T-helper 17 cell (primary cell): ENCODE results near the gene TOMM22. TPM values are rescaled to one million over a fixed set of nuclear protein-coding genes. Genes with fewer than 3 reads are reported as not detected.

ENCODE experiments used
- ATAC-seq: fragments of 150-1000 bp; cut with Tn5 transposase; 2 replicates; pipeline ENCODE4 v1.10.0; 2021; ENCODE audit warnings: mild to moderate bottlenecking, moderate library complexity
- DNase-seq, 3 donors: peaks; one replicate each; pipeline versions ENCODE4 v3.0.0 to v3.0.0-alpha.2; 2020 to 2021
- H3K9me3 ChIP-seq: one replicate; pipeline ENCODE4 v1.7.0; 2013; ENCODE audit warnings: low read length, mild to moderate bottlenecking; ENCODE audit not compliant: control insufficient read depth, poor library complexity, severe bottlenecking
- H3K27ac Mint-ChIP-seq: one replicate; pipeline ENCODE4 v1.8.0; 2022; ENCODE audit warnings: mild to moderate bottlenecking, moderate library complexity, mixed read lengths
- H3K27me3 Mint-ChIP-seq: one replicate; pipeline ENCODE4 v1.8.0; 2022; ENCODE audit warnings: mixed read lengths
- H3K36me3 Mint-ChIP-seq: one replicate; pipeline ENCODE4 v1.8.0; 2022; ENCODE audit warnings: low read depth, mixed read lengths
- H3K4me1 Mint-ChIP-seq: one replicate; pipeline ENCODE4 v1.8.0; 2022; ENCODE audit warnings: mild to moderate bottlenecking, mixed read lengths
- H3K4me3 Mint-ChIP-seq: one replicate; pipeline ENCODE4 v1.8.0; 2022; ENCODE audit warnings: mild to moderate bottlenecking, moderate library complexity, mixed read lengths
- total RNA-seq, 4 donors: library from RNA in 2 of 4; stranded (reverse) in 2 of 4; gene quantifications; one replicate each; pipeline ENCODE4 v1.2.3 and lab custom pipeline; 2022 to 2026

TOMM22 gene
- total RNA-seq, 2 donors from 2014 or later = 56.3 to 63.5 TPM

- ATAC-seq (peak; percentile 12), DNase-seq (peak; percentile 7 to 16 (median 15))
- Mint-ChIP-seq H3K4me3 (peak overlapping the region; percentile 94), H3K4me1 (peaks cover 17% of the 10 kb centered on the region), H3K27ac (peak overlapping the region; percentile 96), H3K27me3 (no peaks in the 10 kb centered on the region), H3K36me3 (no peaks in the 10 kb centered on the region)
- no peaks in the 10 kb centered on the region for H3K9me3 ChIP-seq
These were observed 24.5 kb upstream of the TOMM22 start for GRCh38 chr22:38657045-38657909.

- Mint-ChIP-seq H3K4me1 (peaks cover 2% of the 10 kb centered on the region), H3K27ac (no peak overlapping the region), H3K27me3 (no peaks in the 10 kb centered on the region), H3K4me3 (no peak overlapping the region), H3K36me3 (peaks cover 2% of the 10 kb centered on the region)
- H3K9me3 ChIP-seq = no peaks in the 10 kb centered on the region
- DNase-seq (no peak), ATAC-seq (no peak)
These were observed 6.9 kb upstream of the TOMM22 start for GRCh38 chr22:38674888-38675287.

GRCh38 chr22:38675833-38676232 is 5.9 kb upstream of the TOMM22 start:
- no peak for DNase-seq
- H3K9me3 ChIP-seq = no peaks in the 10 kb centered on the region
- Mint-ChIP-seq H3K36me3 (peaks cover 2% of the 10 kb centered on the region), H3K27me3 (no peaks in the 10 kb centered on the region), H3K4me3 (no peak overlapping the region), H3K27ac (no peak overlapping the region), H3K4me1 (peaks cover 2% of the 10 kb centered on the region)
- ATAC-seq = no peak

- Mint-ChIP-seq H3K27ac (peak overlapping the region; percentile 65), H3K4me1 (peaks cover 15% of the 10 kb centered on the region), H3K4me3 (no peak overlapping the region), H3K27me3 (no peaks in the 10 kb centered on the region), H3K36me3 (peaks cover 2% of the 10 kb centered on the region)
- no peaks in the 10 kb centered on the region for H3K9me3 ChIP-seq
- ATAC-seq (no peak), DNase-seq (no peak)
These were observed 3.1 kb downstream of the TOMM22 start for GRCh38 chr22:38684895-38685294.

GRCh38 chr22:38685761-38686160 is 4.0 kb downstream of the TOMM22 start:
- no peaks in the 10 kb centered on the region for H3K27me3 Mint-ChIP-seq
- H3K27ac Mint-ChIP-seq = no peak overlapping the region
- ATAC-seq (no peak), DNase-seq (no peak)
- peaks cover 15% of the 10 kb centered on the region for H3K4me1 Mint-ChIP-seq
- H3K36me3 Mint-ChIP-seq = peaks cover 2% of the 10 kb centered on the region
- H3K4me3 Mint-ChIP-seq = no peak overlapping the region
- H3K9me3 ChIP-seq = no peaks in the 10 kb centered on the region

- no peaks in the 10 kb centered on the region for H3K9me3 ChIP-seq
- Mint-ChIP-seq H3K36me3 (peaks cover 2% of the 10 kb centered on the region), H3K27ac (no peak overlapping the region), H3K4me3 (no peak overlapping the region), H3K4me1 (peaks cover 15% of the 10 kb centered on the region), H3K27me3 (no peaks in the 10 kb centered on the region)
- ATAC-seq (no peak), DNase-seq (no peak)
These were observed 7.9 kb downstream of the TOMM22 start for GRCh38 chr22:38689651-38690050.

GRCh38 chr22:38694049-38694448 is 12.3 kb downstream of the TOMM22 start:
- Mint-ChIP-seq H3K27ac (peak overlapping the region; percentile 80), H3K36me3 (peaks cover 5% of the 10 kb centered on the region), H3K27me3 (no peaks in the 10 kb centered on the region), H3K4me1 (peaks cover 39% of the 10 kb centered on the region), H3K4me3 (no peak overlapping the region)
- DNase-seq (no peak), ATAC-seq (no peak)
- H3K9me3 ChIP-seq = no peaks in the 10 kb centered on the region

GRCh38 chr22:38694940-38695339 is 13.2 kb downstream of the TOMM22 start:
- Mint-ChIP-seq H3K27ac (peak overlapping the region; percentile 53), H3K4me1 (peaks cover 44% of the 10 kb centered on the region), H3K36me3 (peaks cover 5% of the 10 kb centered on the region), H3K4me3 (no peak overlapping the region), H3K27me3 (no peaks in the 10 kb centered on the region)
- ATAC-seq (no peak), DNase-seq (no peak)
- H3K9me3 ChIP-seq = no peaks in the 10 kb centered on the region

GRCh38 chr22:38696606-38697424 is 15.1 kb downstream of the TOMM22 start:
- Mint-ChIP-seq H3K27me3 (no peaks in the 10 kb centered on the region), H3K27ac (peak overlapping the region; percentile 69), H3K4me1 (peaks cover 49% of the 10 kb centered on the region), H3K36me3 (peaks cover 5% of the 10 kb centered on the region), H3K4me3 (peak overlapping the region; percentile 52)
- ATAC-seq = no peak
- no peaks in the 10 kb centered on the region for H3K9me3 ChIP-seq
- DNase-seq = no peak

GRCh38 chr22:38697425-38698089 is 15.8 kb downstream of the TOMM22 start:
- Mint-ChIP-seq H3K4me1 (peaks cover 49% of the 10 kb centered on the region), H3K4me3 (peak overlapping the region; percentile 52), H3K27ac (peak overlapping the region; percentile 69), H3K36me3 (peaks cover 5% of the 10 kb centered on the region), H3K27me3 (no peaks in the 10 kb centered on the region)
- no peaks in the 10 kb centered on the region for H3K9me3 ChIP-seq
- DNase-seq (no peak), ATAC-seq (no peak)

- peak overlapping the region; percentile 95 for H3K27ac Mint-ChIP-seq
- DNase-seq (no peak), ATAC-seq (no peak)
- peaks cover 43% of the 10 kb centered on the region for H3K4me1 Mint-ChIP-seq
- no peaks in the 10 kb centered on the region for H3K9me3 ChIP-seq
- peaks cover 5% of the 10 kb centered on the region for H3K36me3 Mint-ChIP-seq
- H3K27me3 Mint-ChIP-seq = no peaks in the 10 kb centered on the region
- H3K4me3 Mint-ChIP-seq = peak overlapping the region; percentile 93
These were observed 16.8 kb downstream of the TOMM22 start for GRCh38 chr22:38698407-38699094.

- no peaks in the 10 kb centered on the region for H3K9me3 ChIP-seq
- peaks cover 5% of the 10 kb centered on the region for H3K36me3 Mint-ChIP-seq
- H3K27ac Mint-ChIP-seq = peak overlapping the region; percentile 95
- no peaks in the 10 kb centered on the region for H3K27me3 Mint-ChIP-seq
- H3K4me3 Mint-ChIP-seq = peak overlapping the region; percentile 93
- ATAC-seq (no peak), DNase-seq (no peak)
- H3K4me1 Mint-ChIP-seq = peaks cover 41% of the 10 kb centered on the region
These were observed 17.4 kb downstream of the TOMM22 start for GRCh38 chr22:38699143-38699542.
